Trophoblast cell (in vitro differentiated cells and primary cell): ENCODE measurements around the gene STK38L.
A peak's percentile ranks its signal among the peaks of the same experiment; 100 is the strongest.

ENCODE experiments used
- DNase-seq, 2 donors: peaks; one replicate each; pipeline ENCODE4 v3.0.0-alpha.2; 2016
- H2AFZ ChIP-seq: 2 replicates; pipeline ENCODE4 v1.6.1; 2013; ENCODE audit warnings: low read length, moderate library complexity, mild to moderate bottlenecking; ENCODE audit not compliant: insufficient read depth, poor library complexity
- H2AK5ac ChIP-seq: 2 replicates; pipeline ENCODE4 v1.6.1; 2013; ENCODE audit warnings: mild to moderate bottlenecking, low read length
- H2BK120ac ChIP-seq: 2 replicates; pipeline ENCODE4 v1.6.1; 2013; ENCODE audit warnings: low read length, mild to moderate bottlenecking, moderate library complexity; ENCODE audit not compliant: insufficient read depth, poor library complexity
- H2BK12ac ChIP-seq: 2 replicates; pipeline ENCODE4 v1.6.1; 2013; ENCODE audit warnings: mild to moderate bottlenecking, low read length, moderate library complexity
- H2BK5ac ChIP-seq: 2 replicates; pipeline ENCODE4 v1.6.1; 2013; ENCODE audit warnings: low read length, low read depth, moderate library complexity, mild to moderate bottlenecking; ENCODE audit not compliant: poor library complexity
- H3K14ac ChIP-seq: 2 replicates; pipeline ENCODE4 v1.6.1; 2013; ENCODE audit warnings: mild to moderate bottlenecking, low read length
- H3K18ac ChIP-seq: 2 replicates; pipeline ENCODE4 v1.6.1; 2013; ENCODE audit warnings: mild to moderate bottlenecking, low read length
- H3K23ac ChIP-seq: 2 replicates; pipeline ENCODE4 v1.6.1; 2013; ENCODE audit warnings: low read length
- H3K27ac ChIP-seq: 2 replicates; pipeline ENCODE4 v1.5.1; 2013; ENCODE audit warnings: low read depth, mild to moderate bottlenecking, inconsistent platforms, low read length, moderate library complexity
- H3K27me3 ChIP-seq: 2 replicates; pipeline ENCODE4 v1.6.1; 2013; ENCODE audit warnings: inconsistent platforms, mild to moderate bottlenecking, low read length, moderate library complexity; ENCODE audit not compliant: insufficient read depth
- H3K36me3 ChIP-seq, 2 experiments: 1 replicate in 1 of 2; 2 replicates in 1 of 2; pipeline ENCODE4 v1.6.1; 2013; ENCODE audit warnings: low read length in 2 of 2, mild to moderate bottlenecking in 2 of 2, moderate library complexity in 1 of 2; ENCODE audit not compliant: insufficient read depth in 2 of 2, control insufficient read depth in 1 of 2
- H3K4ac ChIP-seq: 2 replicates; pipeline ENCODE4 v1.6.1; 2013; ENCODE audit warnings: low read depth, mild to moderate bottlenecking, low read length, moderate library complexity
- H3K4me1 ChIP-seq, 2 experiments: 1 replicate in 1 of 2; 2 replicates in 1 of 2; pipeline ENCODE4 v1.6.1; 2013; ENCODE audit warnings: low read length in 2 of 2, mild to moderate bottlenecking in 2 of 2, moderate library complexity in 1 of 2; ENCODE audit not compliant: insufficient read depth in 2 of 2, control insufficient read depth in 1 of 2
- H3K4me2 ChIP-seq: 2 replicates; pipeline ENCODE4 v1.6.1; 2013; ENCODE audit warnings: inconsistent platforms, mild to moderate bottlenecking, low read length, moderate library complexity
- H3K4me3 ChIP-seq: 2 replicates; pipeline ENCODE4 v1.5.1; 2013; ENCODE audit warnings: mild to moderate bottlenecking, low read depth, low read length, inconsistent platforms
- H3K79me1 ChIP-seq: one replicate; pipeline ENCODE4 v1.6.1; 2013; ENCODE audit warnings: low read length
- H3K79me2 ChIP-seq: 2 replicates; pipeline ENCODE4 v1.6.1; 2013; ENCODE audit warnings: low read length, mild to moderate bottlenecking; ENCODE audit not compliant: control insufficient read depth, insufficient read depth, poor library complexity
- H3K9ac ChIP-seq: 2 replicates; pipeline ENCODE4 v1.6.1; 2013; ENCODE audit warnings: mild to moderate bottlenecking, low read length
- H3K9me3 ChIP-seq: 2 replicates; pipeline ENCODE4 v1.6.1; 2013; ENCODE audit warnings: low read depth, mild to moderate bottlenecking, control low read depth, inconsistent platforms, low read length; ENCODE audit not compliant: insufficient read depth
- H4K12ac ChIP-seq: 2 replicates; pipeline ENCODE4 v1.6.1; 2013; ENCODE audit warnings: low read depth, mild to moderate bottlenecking, low read length, moderate library complexity
- H4K8ac ChIP-seq: 2 replicates; pipeline ENCODE4 v1.6.1; 2013; ENCODE audit warnings: low read depth, mild to moderate bottlenecking, low read length, moderate library complexity
- H4K91ac ChIP-seq: one replicate; pipeline ENCODE4 v1.6.1; 2013; ENCODE audit warnings: low read depth, mild to moderate bottlenecking, low read length, moderate library complexity
- WGBS: extraction: QIAGEN DNeasy Blood & Tissue Kit; methylation state at CpG from one replicate; pipeline ENCODE4 v1.1.7; 2013; ENCODE audit warnings: missing lambda C conversion rate; ENCODE audit not compliant: insufficient read length, insufficient coverage; ENCODE audit errors: extremely low coverage; 5-methylcytosine and 5-hydroxymethylcytosine counted together

Gene STK38L

GRCh38 chr12:27213830-27214787, 30.0 kb upstream of the STK38L start:
- H3K23ac ChIP-seq = no peak overlapping the region
- H3K79me2 ChIP-seq = no peaks in the 10 kb centered on the region
- H4K8ac ChIP-seq = no peak overlapping the region
- H4K91ac ChIP-seq = no peak overlapping the region
- no peak overlapping the region for H3K4me2 ChIP-seq
- no peak overlapping the region for H3K14ac ChIP-seq
- H2BK120ac ChIP-seq = no peak overlapping the region
- DNase-seq = no peak
- H2AK5ac ChIP-seq = no peak overlapping the region
- H4K12ac ChIP-seq = no peak overlapping the region
- H3K9me3 ChIP-seq = peaks cover 3% of the 10 kb centered on the region
- no peak overlapping the region for H2BK5ac ChIP-seq
- H3K36me3 ChIP-seq = no peaks in the 10 kb centered on the region
- no peak overlapping the region for H3K9ac ChIP-seq
- no peak overlapping the region for H3K18ac ChIP-seq
- no peak overlapping the region for H3K4ac ChIP-seq
- no peaks in the 10 kb centered on the region for H3K27me3 ChIP-seq
- no peak overlapping the region for H2AFZ ChIP-seq
- H3K79me1 ChIP-seq = no peaks in the 10 kb centered on the region
- WGBS = no CpG with 5 or more reads among the region's 9 CpGs
- H2BK12ac ChIP-seq = no peak overlapping the region
- H3K27ac ChIP-seq = no peak overlapping the region
- H3K4me1 ChIP-seq = no peaks in the 10 kb centered on the region
- no peak overlapping the region for H3K4me3 ChIP-seq

DNA sequence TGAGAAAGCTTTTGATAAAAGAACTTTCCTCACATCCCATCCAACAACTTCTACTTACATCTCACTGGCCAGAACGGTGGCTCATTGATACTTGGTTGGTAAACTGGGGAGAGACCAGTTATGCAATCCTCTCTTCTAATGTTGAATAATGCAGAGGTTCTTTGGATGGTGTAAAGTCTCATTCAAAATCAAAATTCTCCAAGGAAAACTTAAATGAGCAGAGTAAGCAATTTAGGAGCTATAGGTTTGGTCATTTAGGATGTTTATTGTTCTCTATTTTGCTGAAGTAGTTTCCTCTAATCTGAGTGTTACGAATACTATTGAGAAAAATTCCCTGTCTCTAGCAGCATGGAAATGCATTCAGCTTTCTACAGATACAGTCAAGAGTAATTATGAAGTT, 26.5 kb upstream of the STK38L start:
- H3K4me2 ChIP-seq = no peak overlapping the region
- no peak overlapping the region for H4K8ac ChIP-seq
- H3K9me3 ChIP-seq = peaks cover 3% of the 10 kb centered on the region
- no peak overlapping the region for H3K9ac ChIP-seq
- no peak overlapping the region for H2BK5ac ChIP-seq
- H3K36me3 ChIP-seq = no peaks in the 10 kb centered on the region
- no peak overlapping the region for H2AK5ac ChIP-seq
- no peak overlapping the region for H3K18ac ChIP-seq
- no peaks in the 10 kb centered on the region for H3K27me3 ChIP-seq
- H2BK120ac ChIP-seq = no peak overlapping the region
- no peak overlapping the region for H2AFZ ChIP-seq
- H2BK12ac ChIP-seq = no peak overlapping the region
- DNase-seq = no peak
- H3K79me1 ChIP-seq = no peaks in the 10 kb centered on the region
- H3K23ac ChIP-seq = no peak overlapping the region
- H3K79me2 ChIP-seq = no peaks in the 10 kb centered on the region
- no peak overlapping the region for H3K4ac ChIP-seq
- no peak overlapping the region for H3K14ac ChIP-seq
- H4K91ac ChIP-seq = no peak overlapping the region
- H3K4me1 ChIP-seq = no peaks in the 10 kb centered on the region
- H3K4me3 ChIP-seq = no peak overlapping the region
- WGBS = no CpG with 5 or more reads among the region's 2 CpGs
- no peak overlapping the region for H4K12ac ChIP-seq
- no peak overlapping the region for H3K27ac ChIP-seq

DNA sequence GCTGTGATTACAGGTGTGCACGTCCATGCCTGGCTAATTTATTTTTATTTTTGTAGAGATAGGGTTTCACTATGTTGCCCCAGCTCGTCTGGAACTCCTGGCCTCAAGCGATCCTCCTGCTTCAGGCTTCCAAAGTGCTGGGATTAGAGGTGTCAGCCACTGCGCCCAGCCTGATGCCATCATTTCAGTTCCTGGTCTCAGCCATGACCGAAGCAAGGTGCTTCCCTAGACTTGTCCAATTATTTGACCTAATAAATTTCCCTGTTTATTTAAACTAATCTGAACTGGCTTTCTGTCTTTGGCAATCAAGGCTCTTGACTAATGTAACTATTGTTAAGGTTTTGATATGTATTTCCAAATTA, 24.4 kb upstream of the STK38L start:
- Histone ChIP-seq H3K79me2 (no peaks in the 10 kb centered on the region), H3K23ac (no peak overlapping the region), H3K36me3 (no peaks in the 10 kb centered on the region), H3K9ac (no peak overlapping the region), H2BK120ac (no peak overlapping the region), H3K14ac (no peak overlapping the region), H3K9me3 (no peaks in the 10 kb centered on the region), H4K8ac (no peak overlapping the region), H4K91ac (no peak overlapping the region), H2AFZ (no peak overlapping the region), H2BK12ac (no peak overlapping the region), H3K4ac (no peak overlapping the region), H2AK5ac (no peak overlapping the region), H2BK5ac (no peak overlapping the region), H3K4me2 (no peak overlapping the region), H3K27ac (no peak overlapping the region), H3K79me1 (no peaks in the 10 kb centered on the region), H3K18ac (no peak overlapping the region), H3K4me3 (no peak overlapping the region), H4K12ac (no peak overlapping the region), H3K4me1 (no peaks in the 10 kb centered on the region), H3K27me3 (no peaks in the 10 kb centered on the region)
- DNase-seq = no peak
- no CpG with 5 or more reads among the region's 5 CpGs for WGBS

- Histone ChIP-seq H3K79me1 (no peaks in the 10 kb centered on the region), H4K12ac (no peak overlapping the region), H4K91ac (no peak overlapping the region), H2AFZ (no peak overlapping the region), H3K4me2 (no peak overlapping the region), H3K4ac (no peak overlapping the region), H2AK5ac (no peak overlapping the region), H3K36me3 (no peaks in the 10 kb centered on the region), H3K27ac (no peak overlapping the region), H3K23ac (no peak overlapping the region), H3K4me1 (no peaks in the 10 kb centered on the region), H3K79me2 (no peaks in the 10 kb centered on the region), H3K18ac (no peak overlapping the region), H3K9me3 (no peaks in the 10 kb centered on the region), H3K14ac (no peak overlapping the region), H2BK12ac (no peak overlapping the region), H3K4me3 (no peak overlapping the region), H4K8ac (no peak overlapping the region), H3K9ac (no peak overlapping the region), H2BK120ac (no peak overlapping the region), H3K27me3 (no peaks in the 10 kb centered on the region), H2BK5ac (no peak overlapping the region)
- DNase-seq = peak; percentile 14 to 52
- no CpG with 5 or more reads among the region's 4 CpGs for WGBS
Measured at GRCh38 chr12:27220055-27220987, 23.8 kb upstream of the STK38L start.
